RWPE1 (cell line): ENCODE measurements around the gene CLEC3A.

ENCODE experiments used
- CTCF ChIA-PET: fragments of 350-600 bp; sonication (Branson Sonifier 250); formaldehyde crosslinking; extraction: SDS; loops from one replicate; lab custom pipeline; 2021; lab: Yijun Ruan, JAX
- POLR2A ChIA-PET: fragments of 400-600 bp; formaldehyde crosslinking; extraction: SDS; loops from one replicate; lab custom pipeline; 2020; ENCODE audit warnings: antibody characterized with exemption; ENCODE audit not compliant: low non-redundant PET; lab: Yijun Ruan, JAX
- DNase-seq: peaks from one replicate; pipeline ENCODE4 v3.0.0; 2012; ENCODE audit warnings: low spot score
- H3K27ac ChIP-seq: fragments of 450-650 bp; 2 replicates; pipeline ENCODE4 v1.5.1; 2017
- TF ChIP-seq, protein P1 (sequence below): fragments of 450-650 bp; conservative IDR thresholded peaks from 2 replicates; pipeline ENCODE4 v1.5.1; 2017; ENCODE audit warnings: low read depth, mild to moderate bottlenecking

CLEC3A gene

DNA sequence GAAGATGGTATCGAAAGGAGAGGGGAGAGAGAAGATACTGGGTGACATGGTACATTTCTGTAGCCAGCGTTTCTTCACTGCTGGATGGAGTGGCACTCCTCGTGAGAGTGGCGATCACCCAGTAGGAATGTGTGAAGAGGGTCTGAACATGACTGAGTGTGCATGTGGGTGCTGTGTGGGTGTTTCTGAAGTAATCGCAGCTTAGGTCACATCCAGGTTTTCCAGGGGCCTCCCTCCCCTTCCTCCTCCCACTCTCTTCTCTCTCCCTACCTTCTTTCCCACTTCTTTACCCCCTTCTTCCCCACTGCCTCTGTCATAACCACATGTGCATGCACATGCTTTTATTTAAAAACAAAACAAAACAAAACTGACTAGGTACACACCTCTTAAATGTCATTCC lies 1.8 kb downstream of the CLEC3A start:
- TF ChIP-seq, protein P1, sequence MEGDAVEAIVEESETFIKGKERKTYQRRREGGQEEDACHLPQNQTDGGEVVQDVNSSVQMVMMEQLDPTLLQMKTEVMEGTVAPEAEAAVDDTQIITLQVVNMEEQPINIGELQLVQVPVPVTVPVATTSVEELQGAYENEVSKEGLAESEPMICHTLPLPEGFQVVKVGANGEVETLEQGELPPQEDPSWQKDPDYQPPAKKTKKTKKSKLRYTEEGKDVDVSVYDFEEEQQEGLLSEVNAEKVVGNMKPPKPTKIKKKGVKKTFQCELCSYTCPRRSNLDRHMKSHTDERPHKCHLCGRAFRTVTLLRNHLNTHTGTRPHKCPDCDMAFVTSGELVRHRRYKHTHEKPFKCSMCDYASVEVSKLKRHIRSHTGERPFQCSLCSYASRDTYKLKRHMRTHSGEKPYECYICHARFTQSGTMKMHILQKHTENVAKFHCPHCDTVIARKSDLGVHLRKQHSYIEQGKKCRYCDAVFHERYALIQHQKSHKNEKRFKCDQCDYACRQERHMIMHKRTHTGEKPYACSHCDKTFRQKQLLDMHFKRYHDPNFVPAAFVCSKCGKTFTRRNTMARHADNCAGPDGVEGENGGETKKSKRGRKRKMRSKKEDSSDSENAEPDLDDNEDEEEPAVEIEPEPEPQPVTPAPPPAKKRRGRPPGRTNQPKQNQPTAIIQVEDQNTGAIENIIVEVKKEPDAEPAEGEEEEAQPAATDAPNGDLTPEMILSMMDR: no peak
- DNase-seq: no peak
- H3K27ac ChIP-seq: no peak overlapping the region
- ChIA-PET POLR2A (no interaction called here), CTCF (no interaction called here)

DNA sequence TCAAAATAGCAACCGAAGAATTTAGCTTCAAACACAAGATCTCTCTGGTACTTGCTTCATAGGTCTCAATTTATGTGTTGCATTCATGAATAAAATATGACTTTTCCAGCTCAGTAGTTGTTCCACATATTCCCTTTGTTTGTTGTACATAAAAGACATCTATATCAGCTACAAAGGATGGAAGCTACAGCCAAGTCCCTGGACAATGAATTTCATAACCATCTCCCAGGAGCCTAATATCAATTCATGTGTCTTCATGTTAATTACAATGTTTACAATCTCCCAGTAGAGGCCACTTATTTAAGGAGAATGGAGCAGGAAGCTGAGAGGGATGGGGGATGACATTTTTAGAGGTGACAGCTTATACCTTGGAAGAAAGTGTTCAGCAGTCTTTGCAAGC lies 3.3 kb downstream of the CLEC3A start:
- TF ChIP-seq, protein P1: no peak
- ChIA-PET CTCF (no interaction called here), POLR2A (no interaction called here)
- no peak for DNase-seq
- no peak overlapping the region for H3K27ac ChIP-seq

GRCh38 chr16:78028018-78028417 lies 5.7 kb downstream of the CLEC3A start:
- no peak overlapping the region for H3K27ac ChIP-seq
- DNase-seq: no peak
- TF ChIP-seq, protein P1: no peak
- CTCF ChIA-PET: no interaction called here
- POLR2A ChIA-PET: no interaction called here

- DNase-seq: no peak
- H3K27ac ChIP-seq: no peak overlapping the region
- CTCF ChIA-PET: no interaction called here
- TF ChIP-seq, protein P1: no peak
- POLR2A ChIA-PET: no interaction called here
Measured at GRCh38 chr16:78034530-78034929, 12.2 kb downstream of the CLEC3A start.

- H3K27ac ChIP-seq: no peak overlapping the region
- no peak for DNase-seq
- CTCF ChIA-PET: no interaction called here
- POLR2A ChIA-PET: no interaction called here
- TF ChIP-seq, protein P1: no peak
Measured at GRCh38 chr16:78035012-78035411, 12.7 kb downstream of the CLEC3A start.

GRCh38 chr16:78040396-78040795 lies 18.0 kb downstream of the CLEC3A start:
- TF ChIP-seq, protein P1: no peak
- CTCF ChIA-PET: no interaction called here
- no peak overlapping the region for H3K27ac ChIP-seq
- POLR2A ChIA-PET: no interaction called here
- no peak for DNase-seq
